Stromal cell of bone marrow (primary cell): ENCODE measurements around the gene ERBB4.
"Not testable (repeated sequence)": the region's sequence is repeated elsewhere in the genome, so short reads cannot be mapped to it uniquely, and the experiment has no call there.

Experiments
- DNase-seq: peaks from one replicate; pipeline ENCODE4 v3.0.0-alpha.2; 2012; ENCODE audit warnings: low read depth

The ERBB4 gene

DNA sequence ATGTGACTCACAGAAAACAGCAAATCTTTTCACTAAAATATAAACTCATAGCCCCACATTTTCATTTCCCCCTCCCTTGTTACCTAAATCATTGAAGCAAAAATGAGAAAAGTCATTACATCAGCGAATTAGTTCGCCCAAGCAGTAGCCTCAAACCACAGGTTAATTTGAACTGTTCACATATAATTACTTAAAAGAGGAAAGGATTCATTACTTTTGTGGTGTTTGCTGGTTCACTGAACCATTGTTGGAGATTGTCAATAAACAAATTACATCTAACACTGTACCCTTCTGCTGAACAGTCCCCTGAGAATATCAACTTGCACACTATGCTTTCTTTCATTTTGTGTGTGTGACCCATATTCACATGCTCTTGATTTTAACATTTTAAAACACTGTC lies 238.7 kb downstream of the ERBB4 start:
- no peak for DNase-seq

- DNase-seq: no peak
Observed at GRCh38 chr2:212299333-212299732, 239.3 kb downstream of the ERBB4 start.

DNA sequence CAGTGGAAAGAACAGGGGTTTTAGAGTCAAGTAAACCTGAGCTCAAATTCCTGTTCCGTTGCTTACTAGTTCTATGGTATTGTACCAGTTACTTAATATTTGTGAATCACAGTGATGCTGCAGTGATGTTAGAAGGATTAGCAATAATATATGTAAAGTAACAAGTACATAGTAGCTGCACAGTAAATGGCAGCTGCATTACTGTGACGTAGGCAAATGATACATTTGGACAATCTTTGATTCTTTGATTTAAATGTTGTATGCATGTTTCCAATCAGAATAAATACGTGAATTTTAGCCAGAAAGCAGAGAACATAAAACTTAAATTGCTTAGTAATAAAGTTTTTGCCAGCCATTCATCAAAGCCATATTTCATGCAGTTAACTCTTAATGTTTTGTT lies 243.0 kb downstream of the ERBB4 start:
- no peak for DNase-seq

- no peak for DNase-seq
Observed at GRCh38 chr2:212294816-212295215, 243.8 kb downstream of the ERBB4 start.

DNA sequence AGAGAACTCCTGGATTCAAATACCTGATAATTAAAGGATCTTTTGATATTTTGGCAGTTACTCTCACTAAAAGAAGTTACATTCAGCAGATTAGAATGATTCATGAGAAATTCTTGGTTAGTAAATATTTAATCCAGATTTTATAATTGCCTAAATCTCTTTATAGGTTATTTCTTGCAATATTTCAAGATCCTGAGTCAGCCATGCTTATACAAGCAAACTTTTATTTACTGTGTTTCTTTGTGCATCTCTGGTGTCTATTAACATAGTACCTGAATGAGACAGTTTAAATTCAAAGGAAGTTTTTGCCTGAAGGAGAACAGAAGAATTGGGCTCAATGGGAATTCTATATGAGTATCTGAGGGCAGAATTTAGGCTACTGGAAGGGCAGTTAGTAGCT lies 249.3 kb downstream of the ERBB4 start:
- DNase-seq: no peak

GRCh38 chr2:212288308-212288707 lies 250.3 kb downstream of the ERBB4 start:
- no peak for DNase-seq

DNA sequence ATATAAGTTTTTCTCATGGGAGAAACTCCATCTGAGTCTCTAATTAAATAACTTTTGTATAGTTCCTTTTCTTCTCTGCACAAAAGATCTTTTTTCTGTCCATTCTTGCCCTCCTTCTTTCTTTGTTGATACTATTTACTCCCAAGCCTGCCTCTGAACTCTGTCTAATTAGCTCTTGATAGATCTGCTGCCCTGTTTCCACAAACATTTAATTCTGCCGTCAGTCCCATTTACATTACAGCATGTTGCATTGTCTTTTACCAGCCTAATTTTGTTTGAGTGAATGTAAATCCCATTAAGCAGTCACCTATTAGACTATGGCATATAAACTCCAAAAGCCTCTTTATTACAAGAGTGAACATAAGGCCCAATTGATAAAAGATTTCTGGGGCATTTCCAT lies 254.4 kb downstream of the ERBB4 start:
- DNase-seq: no peak

DNA sequence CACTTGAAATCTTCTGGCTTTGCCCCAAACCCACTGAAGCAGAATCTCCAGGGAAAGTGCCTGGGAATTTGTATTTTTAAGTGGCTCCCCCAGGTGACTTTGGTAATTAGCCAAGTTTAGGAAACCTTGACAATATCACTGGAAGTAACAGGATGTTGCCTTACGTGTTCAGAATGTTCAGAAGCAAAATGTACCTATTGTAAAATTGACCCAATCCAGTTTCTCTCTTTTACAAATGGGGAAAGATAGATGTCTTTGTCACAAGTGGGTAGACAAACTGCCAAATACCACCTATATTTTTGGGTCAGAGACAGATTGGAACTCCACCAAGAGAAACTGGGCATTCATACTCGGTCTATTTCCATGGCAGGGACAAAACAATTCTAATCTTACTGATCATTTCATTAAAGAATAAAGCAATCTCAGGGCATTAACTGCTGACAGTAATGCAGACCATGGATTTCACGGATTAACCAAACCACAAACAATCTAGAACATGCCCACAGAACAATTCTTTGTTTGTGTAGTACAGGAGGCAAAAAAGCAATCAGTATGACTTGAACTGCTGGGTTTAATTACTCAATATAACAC lies 255.8 kb downstream of the ERBB4 start:
- DNase-seq: no peak

DNA sequence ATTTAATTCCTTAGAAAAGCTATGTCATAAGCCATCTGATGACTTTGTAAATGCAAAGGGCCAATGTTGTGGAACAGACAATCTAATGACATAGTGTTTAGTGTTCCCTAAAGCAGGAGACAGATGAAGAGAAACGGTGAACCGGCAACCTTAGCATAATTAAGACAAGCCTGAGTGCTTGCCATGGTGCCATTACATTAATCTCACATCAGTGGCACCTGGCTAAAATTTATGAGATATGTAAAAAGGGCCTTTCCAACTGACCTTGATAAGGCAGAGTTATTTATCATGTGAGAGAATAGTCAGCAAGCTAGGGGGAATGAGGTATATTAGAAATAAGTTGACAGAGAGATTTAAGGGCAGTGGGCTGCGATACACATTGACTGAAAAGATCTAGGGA lies 261.8 kb downstream of the ERBB4 start:
- no peak for DNase-seq

- DNase-seq: no peak
Observed at GRCh38 chr2:212274215-212274614, 264.4 kb downstream of the ERBB4 start.

GRCh38 chr2:212271583-212271982 lies 267.0 kb downstream of the ERBB4 start:
- DNase-seq: no peak

GRCh38 chr2:212269005-212269404 lies 269.6 kb downstream of the ERBB4 start:
- DNase-seq: no peak

- DNase-seq: no peak
Observed at GRCh38 chr2:212266297-212266696, 272.3 kb downstream of the ERBB4 start.

DNA sequence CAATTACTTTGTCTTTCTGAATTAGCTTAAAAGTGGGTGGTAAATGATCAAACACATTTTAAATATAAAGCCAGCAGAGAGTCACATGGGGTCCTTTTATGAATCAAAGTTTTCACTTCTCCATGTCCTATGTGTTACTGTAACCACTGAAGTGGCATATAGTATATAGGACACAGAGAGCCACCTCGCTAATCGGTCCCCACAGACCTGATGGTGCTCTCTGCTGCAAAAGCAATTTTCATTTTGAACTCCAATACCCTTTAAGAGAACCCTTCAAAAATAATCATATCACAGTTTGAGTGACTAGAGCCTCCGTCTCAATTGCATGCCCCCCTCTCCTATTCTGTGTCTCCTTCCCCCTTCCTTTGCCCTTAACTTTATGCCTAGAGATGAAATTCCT lies 272.8 kb downstream of the ERBB4 start:
- no peak for DNase-seq

DNA sequence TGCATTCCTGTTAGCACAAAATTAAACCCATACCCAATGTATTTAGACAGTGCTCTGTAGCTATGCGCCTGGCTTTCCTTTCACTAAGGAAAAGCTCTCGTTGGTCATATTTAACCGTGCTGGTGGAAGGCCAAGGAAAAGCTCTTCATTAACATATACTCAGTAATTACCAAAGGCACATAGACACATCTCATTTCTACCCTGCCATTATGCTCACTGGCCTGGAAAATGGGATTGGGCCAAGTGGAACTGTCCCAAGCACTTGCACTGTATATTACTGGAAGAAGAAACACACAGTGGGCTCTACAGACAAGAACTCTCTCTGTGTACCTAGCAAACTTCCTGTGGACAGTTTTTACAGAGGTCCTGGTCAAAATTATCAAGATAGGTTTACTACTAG lies 274.4 kb downstream of the ERBB4 start:
- DNase-seq: no peak

DNA sequence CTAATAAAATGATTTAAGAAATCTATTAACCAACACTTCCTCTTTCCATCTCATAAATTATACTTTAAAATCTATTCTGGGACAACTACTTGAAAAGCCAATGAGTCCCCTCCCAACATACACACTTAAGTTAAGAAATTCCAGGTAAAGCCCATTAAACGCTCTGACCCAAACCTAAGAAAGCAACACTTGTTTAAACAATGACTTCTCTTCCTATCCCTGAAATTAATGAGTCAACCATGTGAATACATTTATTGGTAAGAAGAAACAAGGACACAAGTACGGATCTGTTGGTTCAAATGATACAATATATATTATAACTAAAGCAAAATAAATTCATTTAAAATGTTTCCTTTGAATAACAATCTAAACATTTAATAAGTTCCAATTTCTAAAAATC lies 279.4 kb downstream of the ERBB4 start:
- DNase-seq: no peak

- DNase-seq: no peak
Observed at GRCh38 chr2:212254339-212254738, 284.3 kb downstream of the ERBB4 start.

- peak; percentile 25 for DNase-seq
Observed at GRCh38 chr2:212249451-212249850, 289.2 kb downstream of the ERBB4 start.

DNA sequence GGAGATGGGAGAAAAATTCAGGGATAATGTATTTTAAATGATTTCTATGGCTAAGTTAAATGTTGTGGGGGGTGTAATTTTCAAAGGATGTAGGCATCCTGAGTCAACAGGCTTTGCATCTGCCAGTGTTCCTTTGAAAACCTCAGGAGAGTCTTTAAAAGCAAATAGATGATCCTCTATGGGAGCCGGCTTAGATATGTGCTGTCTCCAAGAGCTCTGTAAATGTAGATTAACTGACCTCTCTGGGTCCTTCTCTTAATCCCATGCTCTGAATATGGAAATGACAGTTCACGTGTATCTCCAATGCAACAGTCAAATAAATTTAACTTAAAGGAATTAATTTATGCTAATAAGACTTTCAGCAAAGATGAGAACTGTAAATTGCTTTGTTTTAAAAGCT lies 292.7 kb downstream of the ERBB4 start:
- DNase-seq: no peak

DNA sequence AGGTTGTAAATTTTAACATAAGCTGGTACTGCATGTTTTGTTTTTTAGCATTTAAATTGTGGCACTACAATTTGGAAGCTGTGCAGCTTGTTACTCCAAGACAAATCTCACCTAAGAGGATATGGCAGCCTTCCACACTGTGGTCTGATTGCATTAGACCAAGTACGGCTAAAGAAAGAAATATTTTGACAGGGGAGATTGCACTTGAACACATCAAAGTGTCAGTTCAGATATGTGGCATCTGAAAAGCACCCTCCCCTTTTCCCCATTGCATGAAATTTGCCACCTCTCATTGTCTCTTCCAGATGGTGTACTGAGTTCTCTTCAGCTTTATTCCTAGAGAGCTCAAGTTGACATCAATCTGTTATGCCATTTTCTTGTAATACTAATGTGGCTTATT lies 295.9 kb downstream of the ERBB4 start:
- no peak for DNase-seq

DNA sequence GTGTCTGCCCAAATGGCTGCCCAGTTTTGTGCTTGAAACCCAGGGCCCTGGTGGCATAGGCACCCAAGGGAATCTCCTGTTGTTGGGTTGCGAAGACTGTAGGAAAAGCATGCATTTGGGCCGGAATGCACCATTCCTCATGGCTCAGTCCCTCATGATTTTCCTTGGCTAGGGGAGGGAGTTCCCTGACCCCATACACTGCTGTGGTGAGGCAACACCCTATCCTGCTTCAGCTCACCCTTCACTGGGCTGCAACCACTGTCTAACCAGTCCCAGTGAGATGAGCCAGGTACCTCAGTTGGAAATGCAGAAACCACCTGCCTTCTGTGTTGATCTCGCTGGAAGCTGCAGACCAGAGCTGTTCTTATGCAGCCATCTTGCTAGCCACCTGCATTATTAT lies 300.4 kb downstream of the ERBB4 start:
- DNase-seq: not testable (repeated sequence)

- no peak for DNase-seq
Observed at GRCh38 chr2:212237350-212238095, 301.1 kb downstream of the ERBB4 start.

DNA sequence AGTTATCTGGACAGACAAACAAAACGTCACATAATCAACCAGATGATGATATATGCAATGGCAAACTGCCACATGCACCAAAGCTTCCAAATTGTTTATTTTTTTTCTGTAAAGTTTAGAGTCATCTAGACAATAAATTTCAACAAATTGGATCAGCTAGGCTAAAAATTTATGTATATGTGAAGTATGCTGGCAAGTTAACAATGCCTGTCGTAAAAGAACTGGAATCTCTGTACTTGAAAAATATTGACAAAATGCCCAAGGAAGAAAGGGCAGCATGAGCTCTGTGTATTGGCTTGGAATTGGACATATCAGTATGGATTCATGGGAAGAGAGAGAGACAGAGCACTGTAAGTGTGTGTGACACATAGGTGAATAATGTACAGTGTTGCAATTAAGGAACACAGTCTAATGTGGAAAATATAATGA lies 309.8 kb downstream of the ERBB4 start:
- DNase-seq: no peak

DNA sequence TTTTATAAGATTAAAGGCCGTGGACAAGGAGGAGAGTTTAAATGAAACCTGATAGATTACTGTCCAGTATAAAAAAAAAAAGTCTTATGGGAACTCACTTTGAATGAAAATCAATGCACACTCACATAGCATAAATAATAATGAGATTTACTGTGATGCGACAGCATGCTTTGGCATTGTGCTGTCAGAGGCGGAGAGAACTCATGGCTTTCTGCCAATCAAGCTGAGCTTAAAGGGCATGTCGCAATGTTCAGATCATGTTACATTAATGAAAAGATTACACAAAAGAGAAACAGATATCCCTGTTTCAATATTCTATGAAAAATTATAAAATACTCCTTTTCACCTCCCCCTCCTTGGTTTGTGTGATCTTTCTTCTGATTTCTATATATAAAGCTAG lies 310.8 kb downstream of the ERBB4 start:
- DNase-seq: peak; percentile 70
